Fibroblast of upper back skin (primary cell): ENCODE data around the gene EDN2.
A peak's percentile ranks its signal among the peaks of the same experiment; 100 is the strongest.

Experiments
- DNase-seq: peaks from one replicate; pipeline ENCODE4 v3.0.0-alpha.2; 2013

The EDN2 gene

GRCh38 chr1:41516168-41517061 lies 31.9 kb upstream of the EDN2 start:
- peak; percentile 84 for DNase-seq

GRCh38 chr1:41515778-41516167 lies 31.3 kb upstream of the EDN2 start:
- no peak for DNase-seq

- no peak for DNase-seq
Observed at GRCh38 chr1:41515131-41515678, 30.7 kb upstream of the EDN2 start.

GRCh38 chr1:41514381-41514780 lies 29.9 kb upstream of the EDN2 start:
- no peak for DNase-seq

GRCh38 chr1:41513383-41513735 lies 28.9 kb upstream of the EDN2 start:
- no peak for DNase-seq

- no peak for DNase-seq
Observed at GRCh38 chr1:41512701-41513382, 28.4 kb upstream of the EDN2 start.

GRCh38 chr1:41511239-41511540 lies 26.7 kb upstream of the EDN2 start:
- DNase-seq, result no peak

GRCh38 chr1:41510531-41511238 lies 26.2 kb upstream of the EDN2 start:
- no peak for DNase-seq

GRCh38 chr1:41509270-41509671 lies 24.8 kb upstream of the EDN2 start:
- DNase-seq, result no peak

- DNase-seq, result no peak
Observed at GRCh38 chr1:41508290-41508689, 23.8 kb upstream of the EDN2 start.

GRCh38 chr1:41507836-41508235 lies 23.4 kb upstream of the EDN2 start:
- DNase-seq, result no peak

GRCh38 chr1:41507110-41507720 lies 22.7 kb upstream of the EDN2 start:
- no peak for DNase-seq

- peak; percentile 74 for DNase-seq
Observed at GRCh38 chr1:41504114-41505035, 19.9 kb upstream of the EDN2 start.

GRCh38 chr1:41503538-41504113 lies 19.1 kb upstream of the EDN2 start:
- peak; percentile 70 for DNase-seq

GRCh38 chr1:41502912-41503311 lies 18.4 kb upstream of the EDN2 start:
- no peak for DNase-seq

GRCh38 chr1:41501581-41501980 lies 17.1 kb upstream of the EDN2 start:
- DNase-seq, result no peak

- no peak for DNase-seq
Observed at GRCh38 chr1:41500781-41501518, 16.5 kb upstream of the EDN2 start.

- DNase-seq, result no peak
Observed at GRCh38 chr1:41500378-41500777, 15.9 kb upstream of the EDN2 start.

- DNase-seq, result no peak
Observed at GRCh38 chr1:41499591-41499990, 15.1 kb upstream of the EDN2 start.

- DNase-seq, result no peak
Observed at GRCh38 chr1:41498804-41499203, 14.3 kb upstream of the EDN2 start.

GRCh38 chr1:41498391-41498790 lies 13.9 kb upstream of the EDN2 start:
- DNase-seq, result no peak
